Measurements from ENCODE around the gene TNFRSF4.

DNA sequence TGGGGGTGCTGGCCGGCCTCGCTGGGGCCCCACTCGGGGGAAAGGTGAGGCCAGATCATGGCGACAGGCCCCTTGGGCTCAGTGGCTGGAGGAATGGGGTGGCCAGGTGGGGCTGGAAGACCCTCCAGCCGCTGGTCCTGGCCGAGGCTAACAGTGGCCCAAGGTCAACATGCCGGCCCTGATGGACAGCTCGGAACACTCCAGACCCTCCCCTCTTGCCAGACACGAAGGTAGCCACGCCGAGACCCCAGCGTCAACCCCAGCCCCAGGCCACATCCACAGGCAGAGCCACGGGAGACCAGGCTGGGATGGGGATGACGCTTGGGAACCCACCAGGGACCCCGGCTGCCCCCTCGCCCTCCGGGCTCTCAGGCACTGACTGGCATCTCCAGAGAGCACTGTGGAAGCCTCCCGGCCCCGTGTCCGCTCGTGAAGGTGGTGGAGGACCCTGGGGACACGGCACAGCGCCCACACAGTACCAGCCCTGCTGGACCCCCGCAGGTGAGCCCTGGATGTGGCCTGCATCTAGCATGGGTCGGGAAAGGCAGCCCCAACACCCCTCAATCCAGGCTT lies 33.5 kb upstream of the TNFRSF4 start:
- no peak for TF ChIP-seq POLR2A (IDR thresholded peaks at IDR 0.05; ENCODE audit: low read depth)
- TF ChIP-seq, protein P1, sequence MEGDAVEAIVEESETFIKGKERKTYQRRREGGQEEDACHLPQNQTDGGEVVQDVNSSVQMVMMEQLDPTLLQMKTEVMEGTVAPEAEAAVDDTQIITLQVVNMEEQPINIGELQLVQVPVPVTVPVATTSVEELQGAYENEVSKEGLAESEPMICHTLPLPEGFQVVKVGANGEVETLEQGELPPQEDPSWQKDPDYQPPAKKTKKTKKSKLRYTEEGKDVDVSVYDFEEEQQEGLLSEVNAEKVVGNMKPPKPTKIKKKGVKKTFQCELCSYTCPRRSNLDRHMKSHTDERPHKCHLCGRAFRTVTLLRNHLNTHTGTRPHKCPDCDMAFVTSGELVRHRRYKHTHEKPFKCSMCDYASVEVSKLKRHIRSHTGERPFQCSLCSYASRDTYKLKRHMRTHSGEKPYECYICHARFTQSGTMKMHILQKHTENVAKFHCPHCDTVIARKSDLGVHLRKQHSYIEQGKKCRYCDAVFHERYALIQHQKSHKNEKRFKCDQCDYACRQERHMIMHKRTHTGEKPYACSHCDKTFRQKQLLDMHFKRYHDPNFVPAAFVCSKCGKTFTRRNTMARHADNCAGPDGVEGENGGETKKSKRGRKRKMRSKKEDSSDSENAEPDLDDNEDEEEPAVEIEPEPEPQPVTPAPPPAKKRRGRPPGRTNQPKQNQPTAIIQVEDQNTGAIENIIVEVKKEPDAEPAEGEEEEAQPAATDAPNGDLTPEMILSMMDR (IDR thresholded peaks at IDR 0.05) = no peak
- TF ChIP-seq EP300 (IDR thresholded peaks at IDR 0.05) = no peak
- no peak for TF ChIP-seq POLR2AphosphoS5 (IDR thresholded peaks at IDR 0.05)

Measured in esophagus muscularis mucosa (tissue), 4 donors.